Suprapubic skin (tissue), 4 donors: Measurements from ENCODE around the gene RNF26. TPM values are rescaled to one million over a fixed set of nuclear protein-coding genes. Genes with fewer than 3 reads are reported as not detected.

Experiments
- DNase-seq, 2 donors: peaks; one replicate each; pipeline ENCODE4 v3.0.0-alpha.2; 2019; ENCODE audit warnings: low spot score in 2 of 2
- H3K27ac ChIP-seq: fragments of 200-600 bp; sonication (generic); one replicate; pipeline ENCODE4 v1.5.1; 2019
- H3K27me3 ChIP-seq: fragments of 200-600 bp; sonication (generic); one replicate; pipeline ENCODE4 v1.5.1; 2019
- H3K36me3 ChIP-seq: fragments of 200-600 bp; sonication (generic); one replicate; pipeline ENCODE4 v1.5.1; 2019
- H3K4me1 ChIP-seq: fragments of 200-600 bp; sonication (generic); one replicate; pipeline ENCODE4 v1.5.1; 2019
- H3K4me3 ChIP-seq: fragments of 200-600 bp; sonication (generic); one replicate; pipeline ENCODE4 v1.5.1; 2019; ENCODE audit warnings: mild to moderate bottlenecking
- H3K9me3 ChIP-seq: fragments of 200-600 bp; sonication (generic); one replicate; pipeline ENCODE4 v1.5.1; 2019
- EP300 ChIP-seq: sonication (generic); formaldehyde crosslinking; IDR thresholded peaks from one replicate; pipeline ENCODE4 v1.6.1; 2017; ENCODE audit warnings: antibody characterized with exemption
- POLR2A ChIP-seq, 2 donors: fragments of 450-650 bp; IDR thresholded peaks; one replicate each; pipeline ENCODE4 v1.6.1; 2017; ENCODE audit warnings: antibody characterized with exemption in 2 of 2, mild to moderate bottlenecking in 2 of 2, moderate library complexity in 2 of 2
- POLR2AphosphoS5 ChIP-seq, 3 donors: sonication (generic); formaldehyde crosslinking; IDR thresholded peaks; one replicate each; pipeline ENCODE4 v1.6.1; 2017; ENCODE audit warnings: antibody characterized with exemption in 3 of 3
- WGBS: methylation state at CpG from one replicate; pipeline ENCODE4 v1.1.5; 2018; 5-methylcytosine and 5-hydroxymethylcytosine counted together
- total RNA-seq, 4 donors: library from RNA; depleted of rRNA; stranded (reverse); fragments of >200 nt; gene quantifications; one replicate each; pipeline ENCODE4 v1.1.0, GENCODE V29; 2016
- TF ChIP-seq, protein P1 (sequence below), 2 donors: fragments of 200-600 bp in 1 of 2; fragments of 450-650 bp in 1 of 2; sonication (generic) in 1 of 2; IDR thresholded peaks; one replicate each; pipeline ENCODE4 v1.5.1; 2016 to 2019; ENCODE audit warnings: antibody characterized with exemption in 2 of 2, mild to moderate bottlenecking in 1 of 2, moderate library complexity in 1 of 2

RNF26 gene
- total RNA-seq, 4 donors from 2014 or later: 13.3 to 21.4 (median 15.4) TPM

DNA sequence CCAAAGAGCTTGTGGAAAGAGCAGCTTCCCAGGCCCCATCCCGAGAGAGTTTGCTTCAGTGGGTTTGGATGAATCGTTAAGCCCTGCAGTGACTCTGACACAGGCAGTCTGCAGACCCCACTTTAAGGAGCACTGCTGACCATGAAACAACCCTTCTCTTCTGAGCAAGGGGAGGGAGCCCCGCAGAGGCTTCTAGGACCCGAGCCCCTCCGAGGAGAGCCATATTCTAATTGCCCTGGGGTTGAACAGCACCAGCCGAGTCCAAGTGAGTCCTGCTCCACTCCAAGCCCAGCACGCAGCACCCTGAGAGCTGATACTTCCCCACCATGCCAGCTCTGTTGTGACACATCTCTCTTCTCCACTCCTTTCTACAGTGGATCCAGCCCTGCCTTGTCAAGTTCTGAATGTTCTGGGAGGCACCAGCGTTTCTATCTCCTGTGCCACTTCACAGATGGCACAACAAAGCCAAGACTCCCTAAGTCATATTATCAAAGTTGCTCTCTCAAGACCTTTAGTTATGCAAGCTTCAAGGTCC, 36.8 kb downstream of the RNF26 start:
- no peak for DNase-seq
- H3K27ac ChIP-seq: no peak overlapping the region
- 73% methylated on average over 7 of the region's 8 CpGs for WGBS

DNA sequence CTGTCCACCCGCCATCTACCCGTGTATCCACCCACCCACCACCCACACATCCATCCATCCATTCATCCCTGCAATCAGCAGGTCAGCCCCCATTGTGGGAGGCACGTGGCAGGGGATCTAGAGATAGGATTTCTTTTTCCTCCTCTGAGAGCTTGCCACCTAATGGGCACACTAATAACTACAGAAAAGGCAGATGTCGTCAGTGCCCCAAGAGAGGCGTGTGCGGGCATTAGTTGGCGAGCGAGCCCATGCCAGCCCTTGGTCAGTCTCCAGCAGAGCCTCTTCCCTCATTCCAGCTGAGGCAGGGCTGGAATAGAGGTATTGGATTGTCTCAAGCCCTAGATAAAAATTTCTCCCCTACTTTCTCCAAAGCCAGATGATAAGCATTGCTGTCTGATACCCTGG, 37.5 kb downstream of the RNF26 start:
- no peak overlapping the region for H3K4me3 ChIP-seq
- TF ChIP-seq POLR2A (IDR thresholded peaks at IDR 0.05) (no peak), POLR2AphosphoS5 (IDR thresholded peaks at IDR 0.05) (no peak), EP300 (no peak)
- TF ChIP-seq, protein P1, sequence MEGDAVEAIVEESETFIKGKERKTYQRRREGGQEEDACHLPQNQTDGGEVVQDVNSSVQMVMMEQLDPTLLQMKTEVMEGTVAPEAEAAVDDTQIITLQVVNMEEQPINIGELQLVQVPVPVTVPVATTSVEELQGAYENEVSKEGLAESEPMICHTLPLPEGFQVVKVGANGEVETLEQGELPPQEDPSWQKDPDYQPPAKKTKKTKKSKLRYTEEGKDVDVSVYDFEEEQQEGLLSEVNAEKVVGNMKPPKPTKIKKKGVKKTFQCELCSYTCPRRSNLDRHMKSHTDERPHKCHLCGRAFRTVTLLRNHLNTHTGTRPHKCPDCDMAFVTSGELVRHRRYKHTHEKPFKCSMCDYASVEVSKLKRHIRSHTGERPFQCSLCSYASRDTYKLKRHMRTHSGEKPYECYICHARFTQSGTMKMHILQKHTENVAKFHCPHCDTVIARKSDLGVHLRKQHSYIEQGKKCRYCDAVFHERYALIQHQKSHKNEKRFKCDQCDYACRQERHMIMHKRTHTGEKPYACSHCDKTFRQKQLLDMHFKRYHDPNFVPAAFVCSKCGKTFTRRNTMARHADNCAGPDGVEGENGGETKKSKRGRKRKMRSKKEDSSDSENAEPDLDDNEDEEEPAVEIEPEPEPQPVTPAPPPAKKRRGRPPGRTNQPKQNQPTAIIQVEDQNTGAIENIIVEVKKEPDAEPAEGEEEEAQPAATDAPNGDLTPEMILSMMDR (IDR thresholded peaks at IDR 0.05): no peak
- WGBS: 58% methylated on average over 8 of the region's 8 CpGs
- no peak for DNase-seq
- H3K27me3 ChIP-seq: peaks cover 9% of the 10 kb centered on the region
- H3K9me3 ChIP-seq: no peaks in the 10 kb centered on the region
- no peak overlapping the region for H3K27ac ChIP-seq
- no peaks in the 10 kb centered on the region for H3K36me3 ChIP-seq
- peaks cover 58% of the 10 kb centered on the region for H3K4me1 ChIP-seq

More for the DNA sequence above, 36.8 kb downstream of the RNF26 start:
- H3K9me3 ChIP-seq: no peaks in the 10 kb centered on the region
- H3K4me3 ChIP-seq: no peak overlapping the region
- H3K27me3 ChIP-seq: peaks cover 9% of the 10 kb centered on the region
- no peaks in the 10 kb centered on the region for H3K36me3 ChIP-seq
- TF ChIP-seq POLR2A (IDR thresholded peaks at IDR 0.05): no peak
- TF ChIP-seq EP300: no peak
- no peak for TF ChIP-seq POLR2AphosphoS5 (IDR thresholded peaks at IDR 0.05)
- TF ChIP-seq, protein P1 (IDR thresholded peaks at IDR 0.05): no peak
- H3K4me1 ChIP-seq: peaks cover 59% of the 10 kb centered on the region

DNA sequence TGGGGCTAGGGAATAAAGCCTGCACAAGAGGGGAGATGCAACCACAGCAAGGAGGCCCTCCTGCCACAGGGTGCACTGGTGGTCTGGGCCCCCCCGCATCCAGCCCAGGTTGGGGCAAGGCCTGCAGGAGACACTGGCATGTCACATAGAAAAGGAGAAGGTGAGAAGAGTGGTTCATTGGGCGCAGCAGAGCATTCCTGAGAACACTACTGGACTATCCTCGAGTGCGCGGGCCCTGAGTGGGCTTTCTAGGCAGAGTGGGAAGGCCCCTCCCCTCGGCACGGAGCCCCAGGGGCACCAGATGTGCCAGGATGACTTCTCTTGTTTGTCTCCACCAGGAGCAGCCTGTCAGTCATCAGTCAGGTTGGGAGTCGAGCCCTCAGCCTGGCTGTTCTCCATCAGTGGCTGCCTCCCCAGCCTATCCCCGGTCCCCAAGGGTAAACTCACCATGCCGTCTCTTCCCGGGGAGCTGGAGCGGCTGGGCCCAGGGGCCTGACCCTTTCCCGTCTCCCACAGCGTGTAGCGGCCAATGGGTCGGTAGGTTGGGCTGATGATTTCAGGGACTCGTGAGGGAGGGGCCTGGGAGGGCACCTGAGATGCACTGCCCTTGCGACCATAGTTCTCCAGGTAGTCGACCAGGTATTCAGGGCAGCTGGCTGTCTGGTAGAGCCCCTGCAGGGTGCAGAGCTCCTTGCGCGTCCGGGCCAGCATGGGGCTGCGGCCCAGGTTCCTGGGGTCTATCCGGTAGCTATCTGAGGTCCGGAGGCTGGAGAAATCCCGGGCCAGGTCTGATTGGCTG, 38.1 kb downstream of the RNF26 start:
- WGBS: 89% methylated on average over 19 of the region's 26 CpGs
- DNase-seq: peak in 1 of 2 donors; percentile 46
- Histone ChIP-seq H3K4me1 (peaks cover 51% of the 10 kb centered on the region), H3K27ac (no peak overlapping the region), H3K9me3 (no peaks in the 10 kb centered on the region), H3K36me3 (no peaks in the 10 kb centered on the region), H3K4me3 (no peak overlapping the region), H3K27me3 (peaks cover 3% of the 10 kb centered on the region)
- TF ChIP-seq EP300: no peak
- TF ChIP-seq, protein P1 (IDR thresholded peaks at IDR 0.05): no peak
- no peak for TF ChIP-seq POLR2A (IDR thresholded peaks at IDR 0.05)
- TF ChIP-seq POLR2AphosphoS5 (IDR thresholded peaks at IDR 0.05): no peak

DNA sequence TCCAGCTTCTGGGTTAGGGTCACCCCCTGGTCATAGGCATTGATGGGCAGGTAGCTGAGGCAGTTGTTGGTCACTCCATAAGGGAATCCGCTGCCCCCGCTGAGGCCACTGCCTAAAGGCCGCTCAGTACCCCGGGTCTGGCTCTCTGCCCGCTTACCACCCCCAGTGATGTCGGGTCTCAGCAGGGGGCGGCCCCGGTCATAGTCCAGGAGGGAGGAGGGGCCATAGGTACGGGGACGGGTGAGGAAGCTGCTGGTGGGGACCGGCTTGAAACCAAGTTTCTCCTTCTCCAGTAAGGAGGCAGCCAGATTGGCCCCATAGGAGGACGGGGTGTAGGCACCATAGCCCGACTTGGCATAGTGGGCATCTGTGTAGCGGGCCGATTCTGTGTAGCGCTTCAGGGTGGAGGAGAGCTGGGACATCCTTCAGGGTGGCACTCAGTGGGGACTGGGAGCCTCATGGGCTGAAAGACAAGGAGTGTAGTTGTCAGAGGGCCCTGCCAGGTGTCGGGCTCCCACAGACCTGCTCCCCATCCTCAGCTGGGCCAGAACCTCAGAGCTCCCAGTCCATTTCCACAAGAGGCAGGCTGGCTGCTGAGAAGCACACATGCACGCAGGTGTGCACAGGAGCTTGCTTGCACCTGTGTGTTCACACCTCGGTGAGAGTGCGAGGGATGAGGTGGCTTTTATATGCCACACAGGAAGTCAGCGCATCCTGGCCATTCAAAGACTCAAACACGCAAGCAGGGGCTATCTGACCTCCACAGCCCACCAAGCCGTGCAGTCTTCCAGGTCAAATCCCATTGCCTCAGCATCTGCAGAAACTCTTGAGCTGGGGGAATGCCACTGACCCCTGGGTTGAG, 39.0 kb downstream of the RNF26 start:
- H3K9me3 ChIP-seq: no peaks in the 10 kb centered on the region
- H3K4me3 ChIP-seq: no peak overlapping the region
- peaks cover 43% of the 10 kb centered on the region for H3K4me1 ChIP-seq
- no peaks in the 10 kb centered on the region for H3K36me3 ChIP-seq
- TF ChIP-seq, protein P1 (IDR thresholded peaks at IDR 0.05): no peak
- TF ChIP-seq POLR2AphosphoS5 (IDR thresholded peaks at IDR 0.05) (no peak), EP300 (no peak), POLR2A (IDR thresholded peaks at IDR 0.05) (no peak)
- 91% methylated on average over 10 of the region's 23 CpGs for WGBS
- no peaks in the 10 kb centered on the region for H3K27me3 ChIP-seq
- DNase-seq: peak in 1 of 2 donors; percentile 66
- H3K27ac ChIP-seq: no peak overlapping the region
